Panc1 (cell line): ENCODE data around the gene SOX30.

Experiments
- POLR2AphosphoS5 ChIP-seq: IDR thresholded peaks from 2 replicates; pipeline ENCODE4 v1.6.1; 2012; ENCODE audit warnings: mild to moderate bottlenecking, low read depth, low read length, moderate library complexity
- SIN3A ChIP-seq: IDR thresholded peaks from 2 replicates; pipeline ENCODE4 v1.6.1; 2012; ENCODE audit warnings: low read depth, mild to moderate bottlenecking, low read length, moderate library complexity, borderline replicate concordance; ENCODE audit not compliant: insufficient read depth
- TCF7L2 ChIP-seq: IDR thresholded peaks from 2 replicates; pipeline ENCODE4 v1.6.1; 2011; ENCODE audit warnings: mild to moderate bottlenecking, low read depth, low read length, inconsistent platforms
- TF ChIP-seq, protein P1 (sequence below): fragments of 450-650 bp; IDR thresholded peaks from 2 replicates; pipeline ENCODE4 v1.5.1; 2017; ENCODE audit warnings: mild to moderate bottlenecking
- TF ChIP-seq, protein P2 (sequence below), 2 experiments: IDR thresholded peaks; 2 replicates each; pipeline ENCODE4 v1.6.1; 2011 to 2012; ENCODE audit warnings: low read depth in 2 of 2, control low read depth in 1 of 2, low read length in 1 of 2, mild to moderate bottlenecking in 1 of 2, moderate library complexity in 1 of 2; ENCODE audit not compliant: insufficient read depth in 1 of 2

DNA sequence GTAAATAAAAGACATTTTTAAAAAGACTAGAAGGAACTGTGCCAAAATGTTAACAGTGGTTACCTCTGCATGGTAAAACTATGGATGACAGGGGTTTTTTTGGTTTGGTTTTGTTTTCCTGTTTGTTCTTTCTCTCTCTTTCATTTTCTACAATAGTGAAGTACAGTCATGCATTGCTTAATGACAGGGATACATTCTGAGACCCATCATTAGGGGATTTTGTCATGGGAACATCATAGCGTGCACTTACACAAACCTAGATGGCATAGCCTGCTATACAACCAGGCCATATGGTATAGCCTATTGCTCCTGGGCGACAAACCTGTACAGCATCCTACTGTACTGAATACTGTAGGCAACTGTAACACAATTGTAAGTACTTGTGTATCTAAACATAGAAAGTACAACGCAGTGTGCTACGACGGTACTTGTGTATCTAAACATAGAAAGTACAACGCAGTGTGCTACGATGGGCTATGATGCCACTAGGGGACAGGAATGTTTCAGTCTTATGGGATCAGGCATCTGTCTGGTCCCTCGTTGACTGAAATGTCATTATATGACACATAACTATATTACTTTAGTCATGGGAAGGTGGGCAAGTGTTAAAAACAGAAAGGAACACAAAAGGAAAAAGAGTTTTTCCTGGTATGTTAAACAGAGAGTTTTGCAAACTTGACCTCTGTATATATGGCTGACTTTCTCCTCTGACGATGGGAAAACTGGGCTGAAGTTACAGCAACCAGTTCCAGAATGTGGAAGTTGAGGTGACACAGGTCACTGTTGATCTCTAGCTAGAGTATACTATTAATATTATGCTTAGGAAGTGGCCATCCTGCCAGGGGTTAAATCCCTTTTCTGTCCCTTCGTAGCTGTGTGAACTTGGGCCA lies 69.3 kb downstream of the SOX30 start:
- TF ChIP-seq, protein P1, sequence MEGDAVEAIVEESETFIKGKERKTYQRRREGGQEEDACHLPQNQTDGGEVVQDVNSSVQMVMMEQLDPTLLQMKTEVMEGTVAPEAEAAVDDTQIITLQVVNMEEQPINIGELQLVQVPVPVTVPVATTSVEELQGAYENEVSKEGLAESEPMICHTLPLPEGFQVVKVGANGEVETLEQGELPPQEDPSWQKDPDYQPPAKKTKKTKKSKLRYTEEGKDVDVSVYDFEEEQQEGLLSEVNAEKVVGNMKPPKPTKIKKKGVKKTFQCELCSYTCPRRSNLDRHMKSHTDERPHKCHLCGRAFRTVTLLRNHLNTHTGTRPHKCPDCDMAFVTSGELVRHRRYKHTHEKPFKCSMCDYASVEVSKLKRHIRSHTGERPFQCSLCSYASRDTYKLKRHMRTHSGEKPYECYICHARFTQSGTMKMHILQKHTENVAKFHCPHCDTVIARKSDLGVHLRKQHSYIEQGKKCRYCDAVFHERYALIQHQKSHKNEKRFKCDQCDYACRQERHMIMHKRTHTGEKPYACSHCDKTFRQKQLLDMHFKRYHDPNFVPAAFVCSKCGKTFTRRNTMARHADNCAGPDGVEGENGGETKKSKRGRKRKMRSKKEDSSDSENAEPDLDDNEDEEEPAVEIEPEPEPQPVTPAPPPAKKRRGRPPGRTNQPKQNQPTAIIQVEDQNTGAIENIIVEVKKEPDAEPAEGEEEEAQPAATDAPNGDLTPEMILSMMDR, result 0 out of 2 replicates have a peak, but pooled peaks have one; percentile 19
- TF ChIP-seq, protein P2, sequence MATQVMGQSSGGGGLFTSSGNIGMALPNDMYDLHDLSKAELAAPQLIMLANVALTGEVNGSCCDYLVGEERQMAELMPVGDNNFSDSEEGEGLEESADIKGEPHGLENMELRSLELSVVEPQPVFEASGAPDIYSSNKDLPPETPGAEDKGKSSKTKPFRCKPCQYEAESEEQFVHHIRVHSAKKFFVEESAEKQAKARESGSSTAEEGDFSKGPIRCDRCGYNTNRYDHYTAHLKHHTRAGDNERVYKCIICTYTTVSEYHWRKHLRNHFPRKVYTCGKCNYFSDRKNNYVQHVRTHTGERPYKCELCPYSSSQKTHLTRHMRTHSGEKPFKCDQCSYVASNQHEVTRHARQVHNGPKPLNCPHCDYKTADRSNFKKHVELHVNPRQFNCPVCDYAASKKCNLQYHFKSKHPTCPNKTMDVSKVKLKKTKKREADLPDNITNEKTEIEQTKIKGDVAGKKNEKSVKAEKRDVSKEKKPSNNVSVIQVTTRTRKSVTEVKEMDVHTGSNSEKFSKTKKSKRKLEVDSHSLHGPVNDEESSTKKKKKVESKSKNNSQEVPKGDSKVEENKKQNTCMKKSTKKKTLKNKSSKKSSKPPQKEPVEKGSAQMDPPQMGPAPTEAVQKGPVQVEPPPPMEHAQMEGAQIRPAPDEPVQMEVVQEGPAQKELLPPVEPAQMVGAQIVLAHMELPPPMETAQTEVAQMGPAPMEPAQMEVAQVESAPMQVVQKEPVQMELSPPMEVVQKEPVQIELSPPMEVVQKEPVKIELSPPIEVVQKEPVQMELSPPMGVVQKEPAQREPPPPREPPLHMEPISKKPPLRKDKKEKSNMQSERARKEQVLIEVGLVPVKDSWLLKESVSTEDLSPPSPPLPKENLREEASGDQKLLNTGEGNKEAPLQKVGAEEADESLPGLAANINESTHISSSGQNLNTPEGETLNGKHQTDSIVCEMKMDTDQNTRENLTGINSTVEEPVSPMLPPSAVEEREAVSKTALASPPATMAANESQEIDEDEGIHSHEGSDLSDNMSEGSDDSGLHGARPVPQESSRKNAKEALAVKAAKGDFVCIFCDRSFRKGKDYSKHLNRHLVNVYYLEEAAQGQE (IDR thresholded peaks at IDR 0.05; ENCODE audit: insufficient read depth in 1 of 2, low read depth in 2 of 2, low read length in 1 of 2), result no peak
- TF ChIP-seq SIN3A, result no peak
- no peak for TF ChIP-seq POLR2AphosphoS5
- no peak for TF ChIP-seq TCF7L2
